GM12801 (cell line): ENCODE data around the gene RHNO1.

Experiments used
- CTCF ChIP-seq: IDR thresholded peaks from one replicate; pipeline ENCODE4 v1.5.1; 2011; ENCODE audit warnings: control low read depth; ENCODE audit not compliant: insufficient read length; ENCODE audit errors: extremely low read depth

Gene RHNO1

GRCh38 chr12:2886768-2887450 lies 9.9 kb downstream of the RHNO1 start:
- no peak for TF ChIP-seq CTCF

- no peak for TF ChIP-seq CTCF
Measured at GRCh38 chr12:2890001-2890387, 13.0 kb downstream of the RHNO1 start.

DNA sequence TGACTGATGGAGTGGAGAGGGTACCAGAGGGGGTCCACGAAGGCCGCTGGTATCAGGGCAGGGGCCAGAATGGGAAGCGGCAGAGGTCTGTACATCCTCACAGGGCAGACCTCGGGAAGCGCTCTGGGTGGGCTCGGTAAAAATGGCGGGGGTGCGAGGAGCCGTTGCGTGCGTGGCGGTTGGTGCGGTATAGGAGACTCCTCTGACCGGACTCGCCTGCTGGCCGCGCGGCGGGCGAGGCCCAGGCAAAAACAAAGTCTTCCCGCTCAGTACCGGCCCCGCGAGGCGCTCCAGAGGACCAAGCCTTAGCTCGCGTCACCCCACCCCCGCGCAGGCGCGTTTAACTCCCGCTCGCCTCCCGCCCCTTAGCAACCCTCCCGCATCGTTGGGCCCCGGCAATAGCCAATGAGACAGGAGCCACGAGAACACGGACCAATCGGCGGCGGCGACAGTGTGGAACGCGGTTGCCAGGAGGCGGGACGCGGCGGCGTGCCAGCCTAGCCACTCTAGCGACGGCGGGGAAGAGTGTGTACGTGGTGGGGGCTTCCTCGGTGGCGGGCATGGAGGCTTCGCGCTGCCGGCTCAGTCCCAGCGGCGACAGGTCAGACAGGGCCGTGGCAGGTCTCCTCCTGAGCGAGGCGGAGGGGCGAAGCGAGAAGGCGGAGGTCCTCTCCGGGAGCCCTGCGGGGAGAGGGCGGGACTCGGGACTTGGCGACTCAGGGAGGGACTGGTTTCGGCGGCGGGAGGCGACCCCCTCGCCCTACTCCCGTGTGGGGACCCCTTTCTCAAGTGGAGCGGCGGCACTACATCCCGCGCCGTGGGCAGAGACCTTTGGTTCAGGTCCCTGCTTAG lies 13.6 kb downstream of the RHNO1 start, which contains the start of gene TULP3:
Gene TULP3, plus strand, starts transcription at position 504 of the 852 bp plus-strand sequence. Its CDS starts 57 bp downstream, at position 561.
- no peak for TF ChIP-seq CTCF

- no peak for TF ChIP-seq CTCF
Measured at GRCh38 chr12:2891240-2892053, 14.4 kb downstream of the RHNO1 start.

DNA sequence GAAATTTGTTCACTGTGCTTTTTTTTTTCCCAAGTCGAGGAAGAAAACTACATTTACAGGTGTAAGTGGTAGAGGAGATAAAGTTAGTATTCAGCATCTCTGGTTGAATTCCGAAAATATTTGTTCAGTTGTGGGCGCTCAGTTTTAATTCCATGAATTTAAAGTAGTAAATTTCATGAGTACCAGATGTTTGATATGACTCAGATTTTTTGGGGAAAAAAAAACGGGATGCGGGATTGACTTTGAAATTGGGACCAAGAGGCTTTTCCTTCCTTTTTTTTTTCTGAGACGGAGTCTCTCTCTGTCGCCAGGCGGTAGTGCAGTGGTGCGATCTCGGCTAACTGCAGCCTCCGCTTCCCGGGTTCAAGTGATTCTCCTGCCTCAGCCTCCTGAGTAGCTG lies 15.2 kb downstream of the RHNO1 start:
- TF ChIP-seq CTCF: no peak

GRCh38 chr12:2893007-2893406 lies 16.0 kb downstream of the RHNO1 start:
- TF ChIP-seq CTCF: no peak

DNA sequence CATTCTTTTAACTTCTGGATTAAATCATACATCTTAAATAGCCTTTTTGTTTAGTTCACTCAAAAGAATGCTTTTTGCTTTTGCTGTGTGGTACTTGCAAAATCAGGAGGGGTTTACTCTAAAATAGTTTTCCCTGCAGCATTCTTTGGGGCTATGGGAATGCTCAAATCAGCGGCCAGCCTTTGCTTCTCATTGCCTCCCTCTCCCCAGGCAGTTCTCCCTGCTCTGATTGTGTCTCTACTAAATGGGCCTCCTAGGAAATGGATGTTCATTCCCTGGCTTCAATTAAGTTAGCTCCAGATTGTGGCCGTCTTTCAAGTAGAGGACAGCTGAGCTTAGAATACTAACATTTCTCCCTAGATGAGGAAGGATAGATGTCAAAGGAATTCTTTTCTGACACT lies 18.0 kb downstream of the RHNO1 start:
- TF ChIP-seq CTCF: no peak
